GM19043 (cell line): ENCODE data around the gene S1PR1.
"Not testable (repeated sequence)": the region's sequence is repeated elsewhere in the genome, so short reads cannot be mapped to it uniquely, and the experiment has no call there.

Experiments
- ATAC-seq: cut with Tn5 transposase; IDR thresholded peaks from one replicate; pipeline ENCODE4 v1.9.1; 2021; ENCODE audit warnings: low read depth; ENCODE audit not compliant: unreplicated experiment

Gene S1PR1

DNA sequence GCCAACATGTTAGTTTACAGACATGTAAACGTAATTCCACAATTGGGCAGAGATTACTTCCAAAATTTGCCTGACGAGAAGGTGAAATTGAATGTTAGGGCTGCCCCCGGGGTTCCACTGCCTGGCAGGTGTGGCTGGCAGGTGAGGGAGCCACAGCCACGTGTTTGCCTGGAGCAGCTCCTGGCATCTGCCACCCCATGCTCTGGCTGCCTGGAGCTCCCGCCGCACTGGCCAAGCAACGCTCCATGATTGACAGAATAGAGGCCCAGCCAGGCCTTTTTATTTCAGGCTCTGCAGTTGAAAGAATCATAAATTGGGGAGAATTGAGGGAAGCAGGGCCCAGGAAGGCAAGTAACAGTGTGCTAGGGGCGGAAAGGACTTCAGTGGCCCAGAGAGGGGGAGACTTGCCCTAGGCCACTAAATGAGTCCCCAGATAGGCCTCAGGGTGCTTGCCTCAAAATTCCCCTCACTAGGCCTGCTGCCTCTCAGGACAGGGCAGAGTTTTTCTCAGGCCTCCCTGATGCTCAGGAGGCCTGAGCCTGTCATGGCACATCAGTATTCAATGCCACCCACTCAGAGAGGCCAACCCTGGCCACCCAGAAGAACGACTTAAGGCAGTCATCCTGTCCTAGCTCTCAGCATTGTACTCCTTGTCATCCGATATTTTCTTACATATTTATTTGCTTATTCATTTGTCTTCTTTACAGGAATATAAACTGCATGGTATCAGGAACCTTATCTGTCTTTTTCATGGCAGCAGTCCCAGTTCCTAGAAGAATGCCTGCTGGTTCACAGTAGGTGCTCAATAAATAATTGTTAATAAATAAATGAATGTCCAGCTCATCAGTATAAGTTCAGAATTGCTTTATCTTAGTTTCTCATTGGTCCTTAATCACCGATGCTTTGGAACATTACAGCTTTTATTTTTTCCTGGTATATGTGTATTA, 16.6 kb upstream of the S1PR1 start:
- ATAC-seq = no peak

GRCh38 chr1:101220906-101221305, 15.9 kb upstream of the S1PR1 start:
- ATAC-seq = no peak

GRCh38 chr1:101221945-101222429, 14.8 kb upstream of the S1PR1 start:
- ATAC-seq = peak; percentile 96

DNA sequence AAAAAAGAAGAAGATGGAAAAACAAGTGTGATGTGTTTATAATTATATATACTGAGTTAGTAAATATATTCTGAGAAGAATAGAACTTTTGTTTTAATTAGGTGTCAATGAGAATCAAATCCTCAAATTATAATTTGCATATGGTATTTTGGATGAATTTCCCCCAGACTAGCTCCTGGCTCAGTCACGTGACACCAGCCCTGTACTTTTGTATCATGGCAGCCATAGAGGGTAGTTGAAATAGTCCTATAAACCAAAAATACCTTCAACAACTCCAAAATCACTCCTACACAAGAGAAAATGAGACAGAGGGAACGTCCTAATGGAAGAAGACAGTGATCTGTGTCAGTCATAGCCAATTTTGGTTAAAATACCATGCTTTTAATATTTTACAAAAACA, 9.0 kb upstream of the S1PR1 start:
- no peak for ATAC-seq

- ATAC-seq = no peak
Observed at GRCh38 chr1:101228424-101229134, 8.2 kb upstream of the S1PR1 start.

DNA sequence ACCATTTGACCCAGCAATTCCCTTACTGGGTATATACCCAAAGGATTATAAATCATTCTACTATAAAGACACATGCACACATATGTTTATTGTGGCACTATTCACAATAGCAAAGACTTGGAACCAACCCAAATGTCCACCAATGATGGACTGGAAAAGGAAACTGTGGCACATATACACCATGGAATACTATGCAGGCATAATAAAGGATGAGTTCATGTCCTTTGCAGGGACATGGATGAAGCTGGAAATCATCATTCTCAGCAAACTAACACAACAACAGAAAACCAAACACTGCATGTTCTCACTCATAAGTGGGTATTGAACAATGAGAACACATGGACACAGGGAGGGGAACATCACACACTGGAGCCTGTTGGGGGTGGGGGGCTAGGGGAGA, 4.6 kb upstream of the S1PR1 start:
- not testable (repeated sequence) for ATAC-seq

- ATAC-seq = no peak
Observed at GRCh38 chr1:101233495-101233894, 3.3 kb upstream of the S1PR1 start.

DNA sequence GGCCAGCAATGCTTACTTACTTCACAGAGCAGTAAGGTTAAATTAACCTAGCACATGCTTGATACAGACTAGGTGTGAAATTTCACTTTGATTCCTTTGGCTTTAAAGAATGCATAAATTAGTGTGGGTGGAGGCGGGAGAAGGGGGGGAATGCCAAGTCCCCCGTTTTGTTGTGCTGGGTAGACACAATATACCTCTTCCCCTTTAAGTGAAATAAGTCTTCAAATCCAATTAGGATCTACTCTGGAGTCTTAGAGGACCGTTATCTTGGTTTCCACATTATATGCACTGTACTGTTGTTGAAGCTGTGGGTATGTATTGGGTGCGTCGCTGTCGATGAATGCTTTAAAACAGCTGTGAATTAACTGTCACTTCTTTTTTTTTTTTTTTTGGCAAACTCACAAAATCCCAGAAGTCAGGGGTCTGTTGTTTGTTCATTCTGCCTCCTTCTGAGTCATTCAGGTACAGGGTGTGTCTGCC, 1.6 kb upstream of the S1PR1 start:
- ATAC-seq = no peak

DNA sequence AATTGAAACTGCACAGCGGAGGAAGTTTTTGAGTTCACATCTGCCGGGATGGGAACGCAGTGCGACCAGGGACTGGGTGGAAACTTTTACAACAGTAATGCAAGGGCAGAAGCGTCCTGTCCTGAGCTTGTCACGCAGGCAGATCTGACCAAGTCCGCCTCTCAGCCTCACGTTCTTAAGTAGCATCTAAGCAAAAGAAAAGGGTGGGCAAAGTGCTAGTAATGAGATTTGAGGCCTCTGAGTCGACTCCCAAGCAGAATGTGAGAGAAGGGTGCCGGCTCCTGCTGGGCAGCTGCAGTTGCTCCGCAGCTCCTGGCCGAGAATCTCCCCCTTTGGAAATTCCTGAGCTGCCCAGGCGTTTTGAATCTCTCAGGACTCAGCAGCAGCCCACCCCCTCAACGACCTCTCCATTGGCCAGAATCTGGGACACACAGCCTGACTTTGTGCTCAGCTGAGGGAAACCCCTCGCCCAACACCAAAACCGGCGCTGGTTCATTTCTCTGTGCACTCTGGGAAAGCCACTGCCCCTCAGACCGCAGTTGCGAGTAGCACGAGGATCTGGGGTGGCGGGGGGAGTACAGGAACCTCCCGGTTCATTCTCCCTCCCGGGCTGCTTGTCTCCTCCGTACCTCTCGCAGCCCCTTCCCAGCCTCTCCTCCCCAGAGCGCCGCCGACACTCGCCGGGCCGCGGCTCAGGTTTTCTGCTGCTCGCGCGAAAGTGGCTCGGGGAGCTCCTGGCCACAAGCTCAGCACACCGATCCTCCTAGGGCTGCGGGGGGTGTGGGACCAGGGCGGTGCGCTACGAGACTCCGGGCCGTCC, 913 bp upstream of the S1PR1 start:
- ATAC-seq = peak; percentile 49

DNA sequence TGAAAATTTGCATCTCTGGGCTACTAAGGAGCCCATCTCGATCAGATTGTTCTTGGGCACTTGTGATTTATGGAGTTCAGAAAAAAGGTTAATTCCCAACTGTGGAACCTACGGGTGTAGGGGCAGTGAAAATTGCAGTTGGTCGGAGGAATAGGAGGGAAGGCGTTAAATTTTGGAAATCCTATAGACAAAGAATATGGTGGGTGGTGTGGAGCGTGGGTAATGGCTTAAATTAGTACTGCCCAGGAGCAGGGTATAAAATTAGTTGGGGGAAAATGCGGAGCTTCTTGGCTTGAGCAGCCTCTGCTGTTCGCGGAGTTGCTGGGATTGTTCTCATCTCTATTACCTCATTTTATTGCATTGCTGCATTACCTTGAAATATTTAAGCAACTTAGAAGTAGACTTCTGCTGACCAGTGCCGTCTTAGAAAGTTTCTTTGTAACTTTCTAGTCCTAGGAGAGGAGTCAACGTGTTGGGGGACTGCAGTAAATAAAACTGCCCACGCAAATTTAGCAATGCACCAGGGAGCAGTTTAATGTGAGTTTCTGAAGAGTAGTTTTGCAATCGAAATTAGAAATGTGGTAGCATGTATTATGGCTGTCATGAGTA, 514 bp downstream of the S1PR1 start:
- no peak for ATAC-seq

GRCh38 chr1:101238031-101238628, 1.3 kb downstream of the S1PR1 start:
- ATAC-seq = peak; percentile 25

DNA sequence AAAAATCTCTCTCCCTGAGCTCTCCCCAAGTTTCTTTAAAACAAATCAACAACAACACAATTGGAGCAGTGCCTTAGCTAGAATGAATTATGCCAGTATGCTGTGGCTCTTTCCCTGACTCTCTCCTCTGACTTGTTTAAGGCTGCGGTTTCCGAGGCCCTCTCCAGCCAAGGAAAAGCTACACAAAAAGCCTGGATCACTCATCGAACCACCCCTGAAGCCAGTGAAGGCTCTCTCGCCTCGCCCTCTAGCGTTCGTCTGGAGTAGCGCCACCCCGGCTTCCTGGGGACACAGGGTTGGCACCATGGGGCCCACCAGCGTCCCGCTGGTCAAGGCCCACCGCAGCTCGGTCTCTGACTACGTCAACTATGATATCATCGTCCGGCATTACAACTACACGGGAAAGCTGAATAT, 1.9 kb downstream of the S1PR1 start:
- ATAC-seq = no peak

GRCh38 chr1:101239095-101240040, 2.5 kb downstream of the S1PR1 start:
- no peak for ATAC-seq

DNA sequence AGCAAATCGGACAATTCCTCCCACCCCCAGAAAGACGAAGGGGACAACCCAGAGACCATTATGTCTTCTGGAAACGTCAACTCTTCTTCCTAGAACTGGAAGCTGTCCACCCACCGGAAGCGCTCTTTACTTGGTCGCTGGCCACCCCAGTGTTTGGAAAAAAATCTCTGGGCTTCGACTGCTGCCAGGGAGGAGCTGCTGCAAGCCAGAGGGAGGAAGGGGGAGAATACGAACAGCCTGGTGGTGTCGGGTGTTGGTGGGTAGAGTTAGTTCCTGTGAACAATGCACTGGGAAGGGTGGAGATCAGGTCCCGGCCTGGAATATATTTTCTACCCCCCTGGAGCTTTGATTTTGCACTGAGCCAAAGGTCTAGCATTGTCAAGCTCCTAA, 3.2 kb downstream of the S1PR1 start:
- ATAC-seq = no peak

- ATAC-seq = peak; percentile 33
Observed at GRCh38 chr1:101241485-101242225, 4.8 kb downstream of the S1PR1 start.

- no peak for ATAC-seq
Observed at GRCh38 chr1:101242324-101243050, 5.7 kb downstream of the S1PR1 start.

DNA sequence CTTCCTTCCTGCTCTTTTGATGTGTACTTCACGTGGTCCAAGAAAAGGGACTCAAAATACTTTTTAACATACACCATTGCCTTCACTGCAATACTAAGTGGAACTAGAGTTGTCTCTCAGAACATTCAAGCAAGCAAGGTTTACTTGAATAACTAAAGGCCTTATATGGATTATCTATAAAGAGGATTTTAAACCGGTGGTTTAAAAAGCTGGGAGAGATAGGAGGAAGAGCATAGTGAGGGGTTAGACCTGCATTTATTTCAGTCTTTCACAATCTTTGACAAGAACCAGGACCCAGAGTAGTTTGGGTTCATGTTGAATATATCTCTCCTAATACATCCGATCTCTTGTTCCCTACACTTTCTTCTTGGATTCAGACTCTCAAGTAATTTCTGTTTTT, 6.9 kb downstream of the S1PR1 start:
- ATAC-seq = no peak
